Upper lobe of left lung (tissue), 6 donors: ENCODE data around the gene CYP2W1. TPM values are rescaled to one million over a fixed set of nuclear protein-coding genes. Genes with fewer than 3 reads are reported as not detected.
A peak's percentile ranks its signal among the peaks of the same experiment; 100 is the strongest.

Source experiments
- ATAC-seq, 2 donors: fragments of 200-7000 bp; cut with Tn5 transposase; one replicate each; pipeline ENCODE4 v1.9.1; 2022; ENCODE audit warnings: mild to moderate bottlenecking in 2 of 2, moderate library complexity in 2 of 2; ENCODE audit not compliant: low FRiP score in 2 of 2
- DNase-seq, 2 donors: peaks; one replicate each; pipeline ENCODE4 v3.0.0-alpha.2; 2019 to 2020
- H3K27ac ChIP-seq, 4 donors: fragments of 200-600 bp; sonication (generic); one replicate each; pipeline ENCODE4 v1.5.1; 2016 to 2019
- H3K27me3 ChIP-seq, 4 donors: fragments of 200-600 bp; sonication (generic); one replicate each; pipeline ENCODE4 v1.5.1; 2017 to 2019
- H3K36me3 ChIP-seq, 4 donors: fragments of 200-600 bp; sonication (generic); one replicate each; pipeline ENCODE4 v1.5.1; 2016 to 2019
- H3K4me1 ChIP-seq, 4 donors: fragments of 200-600 bp; sonication (generic); one replicate each; pipeline ENCODE4 v1.5.1; 2018 to 2019
- H3K4me3 ChIP-seq, 4 donors: fragments of 200-600 bp; sonication (generic); one replicate each; pipeline ENCODE4 v1.5.1; 2017 to 2019; ENCODE audit warnings: mild to moderate bottlenecking in 2 of 4, moderate library complexity in 1 of 4
- H3K9me3 ChIP-seq, 4 donors: fragments of 200-600 bp; sonication (generic); one replicate each; pipeline ENCODE4 v1.5.1; 2018 to 2019
- EP300 ChIP-seq, 4 donors: sonication (generic); formaldehyde crosslinking; IDR thresholded peaks; one replicate each; pipeline ENCODE4 v1.5.1; 2017; ENCODE audit warnings: antibody characterized with exemption in 4 of 4, control low read depth in 2 of 4
- POLR2A ChIP-seq, 4 donors: fragments of 450-650 bp; IDR thresholded peaks; one replicate each; pipeline ENCODE4 v1.5.1; 2016 to 2017; ENCODE audit warnings: antibody characterized with exemption in 4 of 4, mild to moderate bottlenecking in 2 of 4
- POLR2AphosphoS5 ChIP-seq, 2 donors: sonication (generic); formaldehyde crosslinking; IDR thresholded peaks; one replicate each; pipeline ENCODE4 v1.5.1; 2017; ENCODE audit warnings: antibody characterized with exemption in 2 of 2
- WGBS, 2 donors: methylation state at CpG; one replicate each; pipeline ENCODE4 v1.1.5; 2017 to 2018; 5-methylcytosine and 5-hydroxymethylcytosine counted together
- total RNA-seq, 6 donors: library from RNA; depleted of rRNA in 4 of 6; stranded (reverse); fragments of >200 nt in 4 of 6; gene quantifications; one replicate each; pipeline versions ENCODE4 v1.1.0 to v1.2.1, GENCODE V29; 2016 to 2021
- TF ChIP-seq, protein P1 (sequence below), 6 experiments: fragments of 450-650 bp in 4 of 6; fragments of 200-600 bp in 2 of 6; sonication (generic) in 2 of 6; IDR thresholded peaks; one replicate each; pipeline ENCODE4 v1.5.1; 2016 to 2019; ENCODE audit warnings: antibody characterized with exemption in 6 of 6
- donor health status: DM: no; HTN: no; CAD: no; lungs with moderate emphysema.
- donor health status: DM: no; HTN: yes; CAD: no; lungs with severe emphysema.

The CYP2W1 gene
- total RNA-seq, 6 donors from 2014 or later, result not detected

- Histone ChIP-seq H3K36me3 (no peaks in the 10 kb centered on the region), H3K4me3 (no peak overlapping the region), H3K27ac (no peak overlapping the region), H3K4me1 (peaks cover 3 to 21% (median 8%) of the 10 kb centered on the region in 4 donors), H3K27me3 (peaks cover 0 to 7% (median 5%) of the 10 kb centered on the region in 4 donors), H3K9me3 (no peaks in the 10 kb centered on the region)
- TF ChIP-seq, protein P1, sequence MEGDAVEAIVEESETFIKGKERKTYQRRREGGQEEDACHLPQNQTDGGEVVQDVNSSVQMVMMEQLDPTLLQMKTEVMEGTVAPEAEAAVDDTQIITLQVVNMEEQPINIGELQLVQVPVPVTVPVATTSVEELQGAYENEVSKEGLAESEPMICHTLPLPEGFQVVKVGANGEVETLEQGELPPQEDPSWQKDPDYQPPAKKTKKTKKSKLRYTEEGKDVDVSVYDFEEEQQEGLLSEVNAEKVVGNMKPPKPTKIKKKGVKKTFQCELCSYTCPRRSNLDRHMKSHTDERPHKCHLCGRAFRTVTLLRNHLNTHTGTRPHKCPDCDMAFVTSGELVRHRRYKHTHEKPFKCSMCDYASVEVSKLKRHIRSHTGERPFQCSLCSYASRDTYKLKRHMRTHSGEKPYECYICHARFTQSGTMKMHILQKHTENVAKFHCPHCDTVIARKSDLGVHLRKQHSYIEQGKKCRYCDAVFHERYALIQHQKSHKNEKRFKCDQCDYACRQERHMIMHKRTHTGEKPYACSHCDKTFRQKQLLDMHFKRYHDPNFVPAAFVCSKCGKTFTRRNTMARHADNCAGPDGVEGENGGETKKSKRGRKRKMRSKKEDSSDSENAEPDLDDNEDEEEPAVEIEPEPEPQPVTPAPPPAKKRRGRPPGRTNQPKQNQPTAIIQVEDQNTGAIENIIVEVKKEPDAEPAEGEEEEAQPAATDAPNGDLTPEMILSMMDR (IDR thresholded peaks at IDR 0.05), result no peak
- TF ChIP-seq POLR2AphosphoS5 (IDR thresholded peaks at IDR 0.05), result no peak
- TF ChIP-seq EP300 (IDR thresholded peaks at IDR 0.05), result no peak
- TF ChIP-seq POLR2A (IDR thresholded peaks at IDR 0.05), result no peak
- DNase-seq (peak in 1 of 2 donors; percentile 78), ATAC-seq (no peak)
- 22 to 40% methylated on average over 1 to 18 of the region's 24 CpGs for WGBS, 2 donors
Observed at GRCh38 chr7:988426-988911, 5.5 kb downstream of the CYP2W1 start.

DNA sequence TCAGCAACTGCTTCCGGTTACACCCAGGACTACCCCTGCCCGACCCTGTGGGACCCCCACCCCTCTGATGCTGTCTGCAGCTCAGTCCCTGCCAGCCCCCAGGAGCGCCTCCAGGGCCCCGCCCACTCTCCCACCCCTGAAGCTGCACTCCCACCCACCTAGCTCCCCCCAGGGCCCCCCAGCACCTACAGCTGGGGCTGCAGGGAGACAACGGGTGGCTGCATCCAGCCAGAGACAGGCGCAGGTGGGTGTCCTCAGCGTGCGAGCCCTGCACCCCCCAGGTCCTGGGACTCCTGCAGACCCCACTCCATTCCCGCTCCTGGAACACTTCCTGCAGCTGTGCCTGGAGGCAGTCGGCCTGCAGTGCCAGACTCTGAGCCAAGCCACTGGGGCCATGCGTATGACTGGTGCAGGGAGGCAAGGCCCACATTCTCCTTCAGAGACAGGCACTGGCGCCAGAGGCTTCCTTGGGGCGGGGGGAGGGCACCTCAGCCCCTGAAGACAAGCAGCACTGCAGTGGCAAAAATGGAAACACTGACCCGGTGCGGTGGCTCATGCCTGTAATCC is 6.1 kb downstream of the CYP2W1 start:
- H3K27me3 ChIP-seq, result peaks cover 0 to 7% (median 5%) of the 10 kb centered on the region in 4 donors
- peaks cover 3 to 22% (median 9%) of the 10 kb centered on the region in 4 donors for H3K4me1 ChIP-seq
- TF ChIP-seq EP300 (IDR thresholded peaks at IDR 0.05) (no peak), POLR2A (IDR thresholded peaks at IDR 0.05) (no peak), POLR2AphosphoS5 (IDR thresholded peaks at IDR 0.05) (no peak)
- TF ChIP-seq, protein P1 (IDR thresholded peaks at IDR 0.05), result no peak
- WGBS, 2 donors, result 64 to 90% methylated on average over 2 to 12 of the region's 15 CpGs
- H3K36me3 ChIP-seq, result no peaks in the 10 kb centered on the region
- H3K27ac ChIP-seq, result no peak overlapping the region
- ATAC-seq, result no peak
- no peaks in the 10 kb centered on the region for H3K9me3 ChIP-seq
- peak in 1 of 2 donors; percentile 55 for DNase-seq
- H3K4me3 ChIP-seq, result no peak overlapping the region

- WGBS, 2 donors, result 69 to 78% methylated on average over 18 to 34 of the region's 36 CpGs
- TF ChIP-seq, protein P1 (IDR thresholded peaks at IDR 0.05), result no peak
- no peak for TF ChIP-seq POLR2A (IDR thresholded peaks at IDR 0.05)
- TF ChIP-seq EP300 (IDR thresholded peaks at IDR 0.05), result no peak
- no peak for TF ChIP-seq POLR2AphosphoS5 (IDR thresholded peaks at IDR 0.05)
- Histone ChIP-seq H3K4me1 (peaks cover 3 to 22% (median 9%) of the 10 kb centered on the region in 4 donors), H3K9me3 (no peaks in the 10 kb centered on the region), H3K27me3 (peaks cover 0 to 7% (median 5%) of the 10 kb centered on the region in 4 donors), H3K4me3 (no peak overlapping the region), H3K36me3 (peaks cover 0 to 5% (median 0%) of the 10 kb centered on the region in 4 donors), H3K27ac (no peak overlapping the region)
- ATAC-seq (no peak), DNase-seq (peak in 1 of 2 donors; percentile 79)
Observed at GRCh38 chr7:990352-990932, 7.5 kb downstream of the CYP2W1 start.

DNA sequence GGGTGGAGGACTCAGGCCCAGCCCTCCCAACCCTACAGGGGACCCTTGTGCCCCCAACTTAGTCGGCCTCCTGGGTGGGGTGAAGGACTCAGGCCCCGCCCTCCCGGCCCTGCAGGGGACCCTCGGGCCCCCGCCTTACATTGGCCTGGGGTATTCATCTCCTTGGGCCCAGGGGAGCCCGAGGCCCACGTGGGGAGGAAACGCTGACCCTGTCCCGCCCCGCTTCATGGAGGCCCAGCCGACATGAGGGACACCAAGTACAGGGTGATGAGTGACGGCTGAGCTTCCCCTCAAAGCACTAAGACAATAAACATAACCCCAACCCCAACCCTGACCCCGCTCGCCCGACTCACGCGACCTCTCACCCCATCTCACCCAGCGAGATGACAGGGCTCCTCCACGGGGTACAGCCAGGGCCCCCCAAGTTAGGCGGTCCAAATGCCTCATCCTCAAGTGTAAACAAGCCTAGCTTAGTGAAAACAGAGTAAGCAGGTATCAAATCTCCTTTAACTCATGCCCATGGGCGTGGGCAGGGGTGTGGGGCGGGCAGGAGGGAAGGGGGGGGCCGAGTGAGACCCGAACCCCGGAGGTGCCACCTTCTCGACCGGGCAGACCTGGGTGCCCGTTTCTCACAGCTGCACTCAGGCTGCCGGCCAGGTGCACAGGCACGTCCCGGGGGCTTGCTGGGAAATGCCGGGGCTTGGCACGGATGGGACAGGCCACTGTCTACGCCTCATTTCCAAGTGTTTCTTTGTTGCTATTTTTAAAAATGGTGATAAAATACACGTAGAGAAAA is 8.2 kb downstream of the CYP2W1 start:
- no peak for ATAC-seq
- no peak overlapping the region for H3K4me3 ChIP-seq
- H3K36me3 ChIP-seq, result peaks cover 0 to 12% (median under 1%) of the 10 kb centered on the region in 4 donors
- TF ChIP-seq POLR2AphosphoS5 (IDR thresholded peaks at IDR 0.05) (no peak), POLR2A (IDR thresholded peaks at IDR 0.05) (no peak), EP300 (IDR thresholded peaks at IDR 0.05) (no peak)
- TF ChIP-seq, protein P1 (IDR thresholded peaks at IDR 0.05), result no peak
- DNase-seq, result peak in 1 of 2 donors; percentile 70
- no peak overlapping the region for H3K27ac ChIP-seq
- peaks cover 0 to 7% (median 5%) of the 10 kb centered on the region in 4 donors for H3K27me3 ChIP-seq
- peaks cover 3 to 22% (median 9%) of the 10 kb centered on the region in 4 donors for H3K4me1 ChIP-seq
- WGBS, 2 donors, result 52 to 54% methylated on average over 17 to 30 of the region's 35 CpGs
- H3K9me3 ChIP-seq, result no peaks in the 10 kb centered on the region
